Measurements from ENCODE around the gene HTR6.

Gene HTR6

DNA sequence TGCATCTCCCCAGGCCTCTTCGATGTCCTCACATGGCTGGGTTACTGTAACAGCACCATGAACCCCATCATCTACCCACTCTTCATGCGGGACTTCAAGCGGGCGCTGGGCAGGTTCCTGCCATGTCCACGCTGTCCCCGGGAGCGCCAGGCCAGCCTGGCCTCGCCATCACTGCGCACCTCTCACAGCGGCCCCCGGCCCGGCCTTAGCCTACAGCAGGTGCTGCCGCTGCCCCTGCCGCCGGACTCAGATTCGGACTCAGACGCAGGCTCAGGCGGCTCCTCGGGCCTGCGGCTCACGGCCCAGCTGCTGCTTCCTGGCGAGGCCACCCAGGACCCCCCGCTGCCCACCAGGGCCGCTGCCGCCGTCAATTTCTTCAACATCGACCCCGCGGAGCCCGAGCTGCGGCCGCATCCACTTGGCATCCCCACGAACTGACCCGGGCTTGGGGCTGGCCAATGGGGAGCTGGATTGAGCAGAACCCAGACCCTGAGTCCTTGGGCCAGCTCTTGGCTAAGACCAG lies 14.3 kb downstream of the HTR6 start:
- Histone ChIP-seq H3K36me3 (peaks cover 7% of the 10 kb centered on the region), H3K9me3 (no peaks in the 10 kb centered on the region), H3K4me1 (ENCODE audit: control insufficient read depth in 1 of 2, insufficient read depth in 1 of 2, low read depth in 1 of 2, low read length in 1 of 2) (no peaks in the 10 kb centered on the region), H3K27ac (no peak overlapping the region), H3K27me3 (peaks cover 14% of the 10 kb centered on the region), H3K4me3 (ENCODE audit: low read depth in 1 of 2, low read length in 1 of 2) (no peak overlapping the region)
- TF ChIP-seq, protein P1, sequence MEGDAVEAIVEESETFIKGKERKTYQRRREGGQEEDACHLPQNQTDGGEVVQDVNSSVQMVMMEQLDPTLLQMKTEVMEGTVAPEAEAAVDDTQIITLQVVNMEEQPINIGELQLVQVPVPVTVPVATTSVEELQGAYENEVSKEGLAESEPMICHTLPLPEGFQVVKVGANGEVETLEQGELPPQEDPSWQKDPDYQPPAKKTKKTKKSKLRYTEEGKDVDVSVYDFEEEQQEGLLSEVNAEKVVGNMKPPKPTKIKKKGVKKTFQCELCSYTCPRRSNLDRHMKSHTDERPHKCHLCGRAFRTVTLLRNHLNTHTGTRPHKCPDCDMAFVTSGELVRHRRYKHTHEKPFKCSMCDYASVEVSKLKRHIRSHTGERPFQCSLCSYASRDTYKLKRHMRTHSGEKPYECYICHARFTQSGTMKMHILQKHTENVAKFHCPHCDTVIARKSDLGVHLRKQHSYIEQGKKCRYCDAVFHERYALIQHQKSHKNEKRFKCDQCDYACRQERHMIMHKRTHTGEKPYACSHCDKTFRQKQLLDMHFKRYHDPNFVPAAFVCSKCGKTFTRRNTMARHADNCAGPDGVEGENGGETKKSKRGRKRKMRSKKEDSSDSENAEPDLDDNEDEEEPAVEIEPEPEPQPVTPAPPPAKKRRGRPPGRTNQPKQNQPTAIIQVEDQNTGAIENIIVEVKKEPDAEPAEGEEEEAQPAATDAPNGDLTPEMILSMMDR (IDR thresholded peaks at IDR 0.05): no peak

DNA sequence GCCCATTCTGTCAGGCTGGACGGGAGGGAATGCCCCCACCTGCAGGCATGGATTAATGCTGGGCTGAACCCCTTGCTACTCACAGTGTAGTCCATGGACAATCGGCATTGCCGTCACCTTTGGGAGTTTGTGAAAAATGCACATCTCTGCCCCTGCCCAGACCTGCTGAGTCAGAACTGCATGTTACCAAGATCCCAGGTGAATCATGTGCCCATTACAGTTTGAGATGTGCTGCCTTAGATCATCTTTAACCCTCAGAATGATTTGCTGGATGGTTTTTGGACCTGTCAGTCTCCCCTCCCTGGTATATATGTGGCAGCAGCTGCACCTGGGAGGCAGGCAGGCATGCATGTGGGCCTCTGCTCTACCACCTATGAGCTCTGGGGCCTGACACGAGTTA lies 15.0 kb downstream of the HTR6 start:
- Histone ChIP-seq H3K27me3 (peaks cover 14% of the 10 kb centered on the region), H3K36me3 (peaks cover 7% of the 10 kb centered on the region), H3K9me3 (no peaks in the 10 kb centered on the region), H3K4me1 (ENCODE audit: control insufficient read depth in 1 of 2, insufficient read depth in 1 of 2, low read depth in 1 of 2, low read length in 1 of 2) (no peaks in the 10 kb centered on the region), H3K27ac (no peak overlapping the region), H3K4me3 (ENCODE audit: low read depth in 1 of 2, low read length in 1 of 2) (no peak overlapping the region)
- TF ChIP-seq, protein P1 (IDR thresholded peaks at IDR 0.05): no peak

DNA sequence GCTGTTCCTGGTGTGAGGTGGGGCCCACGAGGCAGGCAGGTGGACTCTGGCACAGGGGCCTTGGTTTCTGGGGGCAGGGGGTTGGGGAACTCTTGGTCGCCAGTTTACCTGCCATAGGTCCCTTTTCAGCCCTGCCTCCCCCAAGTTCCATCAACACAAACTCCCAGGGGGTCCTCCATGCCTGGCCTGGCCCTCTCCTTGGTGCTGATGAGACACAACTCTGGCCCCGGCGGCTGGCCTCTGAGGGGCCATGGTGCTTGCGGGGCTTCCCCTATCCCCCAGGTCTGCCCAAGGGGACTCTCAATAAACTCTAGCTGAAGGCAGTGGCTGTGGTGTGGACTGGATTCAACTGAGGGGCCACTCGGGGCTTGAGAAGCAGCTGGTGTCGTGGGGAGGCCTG lies 16.0 kb downstream of the HTR6 start:
- no peak overlapping the region for H3K27ac ChIP-seq
- H3K4me3 ChIP-seq (ENCODE audit: low read depth in 1 of 2, low read length in 1 of 2): no peak overlapping the region
- H3K36me3 ChIP-seq: peaks cover 7% of the 10 kb centered on the region
- no peaks in the 10 kb centered on the region for H3K9me3 ChIP-seq
- TF ChIP-seq, protein P1 (IDR thresholded peaks at IDR 0.05): no peak
- H3K4me1 ChIP-seq (ENCODE audit: control insufficient read depth in 1 of 2, insufficient read depth in 1 of 2, low read depth in 1 of 2, low read length in 1 of 2): no peaks in the 10 kb centered on the region
- peaks cover 14% of the 10 kb centered on the region for H3K27me3 ChIP-seq

GRCh38 chr1:19682257-19682656 lies 17.6 kb downstream of the HTR6 start:
- Histone ChIP-seq H3K4me1 (ENCODE audit: control insufficient read depth in 1 of 2, insufficient read depth in 1 of 2, low read depth in 1 of 2, low read length in 1 of 2) (no peaks in the 10 kb centered on the region), H3K9me3 (no peaks in the 10 kb centered on the region), H3K4me3 (ENCODE audit: low read depth in 1 of 2, low read length in 1 of 2) (no peak overlapping the region), H3K27ac (no peak overlapping the region), H3K27me3 (peaks cover 3% of the 10 kb centered on the region), H3K36me3 (peaks cover 7% of the 10 kb centered on the region)
- TF ChIP-seq, protein P1 (IDR thresholded peaks at IDR 0.05): no peak

- Histone ChIP-seq H3K27me3 (no peaks in the 10 kb centered on the region), H3K4me1 (ENCODE audit: control insufficient read depth in 1 of 2, insufficient read depth in 1 of 2, low read depth in 1 of 2, low read length in 1 of 2) (no peaks in the 10 kb centered on the region), H3K27ac (no peak overlapping the region), H3K36me3 (peaks cover 7% of the 10 kb centered on the region), H3K4me3 (ENCODE audit: low read depth in 1 of 2, low read length in 1 of 2) (no peak overlapping the region), H3K9me3 (no peaks in the 10 kb centered on the region)
- TF ChIP-seq, protein P1 (IDR thresholded peaks at IDR 0.05): no peak
Observed at GRCh38 chr1:19682901-19683300, 18.2 kb downstream of the HTR6 start.

DNA sequence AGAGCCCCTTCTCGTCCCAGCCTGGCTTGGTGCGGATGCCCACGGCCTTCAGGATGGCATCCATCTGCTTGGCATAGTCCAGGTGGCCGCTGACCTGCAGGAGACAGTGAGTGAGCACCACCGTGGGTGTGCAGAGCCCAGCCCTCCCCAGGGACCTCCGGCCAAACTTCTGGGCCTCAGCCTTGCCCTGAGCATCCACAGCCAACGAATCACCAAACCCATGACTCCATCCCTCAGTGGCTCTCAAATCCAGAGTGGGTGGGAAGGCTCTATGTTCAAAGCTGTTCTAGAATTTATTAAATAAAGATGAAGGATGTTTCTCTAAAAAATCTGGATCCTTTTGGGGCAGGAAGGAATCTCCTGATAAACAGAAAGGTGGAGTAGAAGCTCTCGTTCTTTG lies 18.7 kb downstream of the HTR6 start:
- Histone ChIP-seq H3K27ac (no peak overlapping the region), H3K4me1 (ENCODE audit: control insufficient read depth in 1 of 2, insufficient read depth in 1 of 2, low read depth in 1 of 2, low read length in 1 of 2) (no peaks in the 10 kb centered on the region), H3K36me3 (peaks cover 9% of the 10 kb centered on the region)

More for the DNA sequence above, 18.7 kb downstream of the HTR6 start:
- no peaks in the 10 kb centered on the region for H3K27me3 ChIP-seq
- no peaks in the 10 kb centered on the region for H3K9me3 ChIP-seq
- TF ChIP-seq, protein P1 (IDR thresholded peaks at IDR 0.05): no peak
- H3K4me3 ChIP-seq (ENCODE audit: low read depth in 1 of 2, low read length in 1 of 2): no peak overlapping the region
